Endothelial cell of umbilical vein (primary cell): ENCODE data around the gene OCA2. TPM values are rescaled to one million over a fixed set of nuclear protein-coding genes. Genes with fewer than 3 reads are reported as not detected.

Experiments used
- BruUV-seq: library from RNA; stranded (reverse); fragments of 400-500 nt; replicated peaks from 2 replicates; lab custom pipeline; 2021; lab: Mats Ljungman, UMichigan
- CTCF ChIA-PET: fragments of 300-600, 350-600 bp; sonication (Branson Sonifier 250); formaldehyde crosslinking; loops from one replicate; lab custom pipeline; 2021; ENCODE audit warnings: antibody characterized with exemption, inconsistent platforms; lab: Charles Lee
- POLR2A ChIA-PET: fragments of 300-600, 350-600 bp; sonication (Branson Sonifier 250); formaldehyde crosslinking; loops from one replicate; lab custom pipeline; 2021; ENCODE audit warnings: antibody characterized with exemption, inconsistent platforms; lab: Charles Lee
- DNase-seq: peaks from one replicate; pipeline ENCODE4 v3.0.0-alpha.2; 2011; ENCODE audit warnings: low read depth, low spot score
- FAIRE-seq: peaks from 2 replicates; lab custom pipeline; 2011; peaks lifted over from hg19 to GRCh38; lab: Jason Lieb, UNC
- H2AFZ ChIP-seq: 2 replicates; pipeline ENCODE4 v1.6.0; 2012; ENCODE audit warnings: low read depth, low read length, control low read depth, inconsistent platforms
- H3K27ac ChIP-seq: 2 replicates; pipeline ENCODE4 v1.5.1; 2011; ENCODE audit warnings: low read depth, mild to moderate bottlenecking, control low read depth, low read length, moderate library complexity; ENCODE audit not compliant: insufficient read depth
- H3K27me3 ChIP-seq, 2 experiments: 2 replicates each; pipeline versions ENCODE4 v1.6.0 to v1.6.1; 2011; ENCODE audit warnings: low read length in 2 of 2, mixed read lengths in 1 of 2; ENCODE audit not compliant: control insufficient read depth in 2 of 2, insufficient read depth in 2 of 2
- H3K36me3 ChIP-seq, 2 experiments: 2 replicates in 1 of 2; 3 replicates in 1 of 2; pipeline ENCODE4 v1.5.1; 2011; ENCODE audit warnings: low read length in 2 of 2, mild to moderate bottlenecking in 1 of 2, moderate library complexity in 1 of 2; ENCODE audit not compliant: control insufficient read depth in 2 of 2, insufficient read depth in 2 of 2; ENCODE audit errors: extremely low read depth in 1 of 2
- H3K4me1 ChIP-seq: 3 replicates; pipeline ENCODE4 v1.5.1; 2011; ENCODE audit warnings: mild to moderate bottlenecking, low read length; ENCODE audit not compliant: control insufficient read depth, insufficient read depth; ENCODE audit errors: extremely low read depth
- H3K4me2 ChIP-seq: 2 replicates; pipeline ENCODE4 v1.6.1; 2011; ENCODE audit warnings: low read length, control low read depth, mixed read lengths; ENCODE audit not compliant: insufficient read depth
- H3K4me3 ChIP-seq, 3 experiments: fragments of 200-600 bp in 1 of 3; sonication (generic), shearing (Covaris generic) in 1 of 3; replicated peaks in 1 of 3; 2 replicates each; pipeline ENCODE4 v1.5.1; 2011 to 2016; ENCODE audit warnings: control low read depth in 3 of 3, low read length in 3 of 3, mild to moderate bottlenecking in 2 of 3, inconsistent platforms in 1 of 3, low read depth in 1 of 3, moderate library complexity in 1 of 3; ENCODE audit not compliant: insufficient read depth in 1 of 3
- H3K79me2 ChIP-seq: 2 replicates; pipeline ENCODE4 v1.6.0; 2012; ENCODE audit warnings: low read length, inconsistent platforms; ENCODE audit not compliant: control insufficient read depth, insufficient read depth
- H3K9ac ChIP-seq: replicated peaks from 2 replicates; pipeline ENCODE3; 2011; ENCODE audit warnings: low read length, control low read depth; ENCODE audit not compliant: insufficient read depth; ENCODE audit errors: extremely low read depth
- H3K9me1 ChIP-seq: replicated peaks from 3 replicates; pipeline ENCODE4 v1.6.0; 2011; ENCODE audit warnings: mild to moderate bottlenecking, low read length; ENCODE audit not compliant: control insufficient read depth, insufficient read depth; ENCODE audit errors: extremely low read depth
- H3K9me3 ChIP-seq: replicated peaks from 2 replicates; pipeline ENCODE4 v1.5.1; 2012; ENCODE audit warnings: low read length, inconsistent platforms; ENCODE audit not compliant: control insufficient read depth, insufficient read depth
- H4K20me1 ChIP-seq: replicated peaks from 2 replicates; pipeline ENCODE3; 2011; ENCODE audit warnings: mild to moderate bottlenecking, low read length; ENCODE audit not compliant: control insufficient read depth, insufficient read depth; ENCODE audit errors: extremely low read depth
- EZH2 ChIP-seq: IDR thresholded peaks from 2 replicates; pipeline ENCODE4 v1.6.1; 2012; ENCODE audit warnings: borderline replicate concordance, low read depth, mild to moderate bottlenecking, moderate library complexity, low read length, inconsistent platforms; ENCODE audit not compliant: severe bottlenecking
- FOS ChIP-seq: IDR thresholded peaks from 2 replicates; pipeline ENCODE4 v1.6.1; 2011; ENCODE audit warnings: mild to moderate bottlenecking, low read length, moderate library complexity, borderline replicate concordance; ENCODE audit not compliant: insufficient read depth
- GATA2 ChIP-seq: IDR thresholded peaks from 2 replicates; pipeline ENCODE4 v1.7.0; 2011; ENCODE audit warnings: low read depth, mild to moderate bottlenecking, moderate library complexity, mixed read lengths, low read length; ENCODE audit not compliant: insufficient read length, insufficient read depth
- JUN ChIP-seq: IDR thresholded peaks from 2 replicates; pipeline ENCODE4 v1.6.1; 2011; ENCODE audit warnings: borderline replicate concordance, low read depth; ENCODE audit not compliant: insufficient read length, insufficient read depth
- MYC ChIP-seq: IDR thresholded peaks from one replicate; pipeline ENCODE4 v1.6.1; 2011; ENCODE audit warnings: mild to moderate bottlenecking, low read depth, low read length
- POLR2A ChIP-seq: IDR thresholded peaks from 2 replicates; pipeline ENCODE4 v1.6.1; 2012; ENCODE audit warnings: low read depth, mild to moderate bottlenecking, control low read depth, low read length
- POLR2AphosphoS5 ChIP-seq: IDR thresholded peaks from 2 replicates; pipeline ENCODE4 v1.6.1; 2012; ENCODE audit warnings: low read depth, mild to moderate bottlenecking, control low read depth, low read length, moderate library complexity; ENCODE audit not compliant: insufficient read depth
- dilution Hi-C: fragments of 300-500 bp; cut with MboI; formaldehyde crosslinking; loops from one replicate; pipeline ENCODE4 v1.15.0; 2019; ENCODE audit warnings: low sequenced_read_pairs; ENCODE audit not compliant: extremely low pct_ligation_motif_present
- intact Hi-C: fragments of 100-400 bp; cut with micrococcal nuclease; formaldehyde crosslinking; loops from one replicate; pipeline ENCODE4 v1.10.0; 2022
- polyA plus RNA-seq, 4 experiments: library from polyadenylated mRNA; depleted of rRNA in 3 of 4; stranded (reverse) in 3 of 4; unstranded in 1 of 4; fragments of >200 nt; gene quantifications; 2 replicates each; pipeline versions ENCODE4 v1.2.1 to v1.2.3, GENCODE V29; 2011 to 2012; ENCODE audit warnings: missing spikeins in 1 of 4
- total RNA-seq: library from RNA; stranded (reverse); gene quantifications from 2 replicates; pipeline ENCODE4 v1.2.3, GENCODE V29; 2021
- TF ChIP-seq, protein P1 (sequence below): IDR thresholded peaks from 2 replicates; pipeline ENCODE4 v1.6.1; 2011; ENCODE audit not compliant: insufficient read depth, insufficient read length
- TF ChIP-seq, protein P2 (sequence below), 2 donors: IDR thresholded peaks; 1 replicate in 1 of 2; 2 replicates in 1 of 2; pipeline ENCODE4 v1.5.1; 2011; ENCODE audit warnings: low read length in 2 of 2, mild to moderate bottlenecking in 2 of 2, moderate library complexity in 2 of 2, control low read depth in 1 of 2, inconsistent platforms in 1 of 2, low read depth in 1 of 2; ENCODE audit not compliant: insufficient read depth in 1 of 2; ENCODE audit errors: extremely low read depth in 1 of 2

OCA2 gene
- total and polyA plus RNA-seq, 2 donors (not counting 3 experiments of a cell fraction or from before 2014, with no cell fraction given), result not detected

DNA sequence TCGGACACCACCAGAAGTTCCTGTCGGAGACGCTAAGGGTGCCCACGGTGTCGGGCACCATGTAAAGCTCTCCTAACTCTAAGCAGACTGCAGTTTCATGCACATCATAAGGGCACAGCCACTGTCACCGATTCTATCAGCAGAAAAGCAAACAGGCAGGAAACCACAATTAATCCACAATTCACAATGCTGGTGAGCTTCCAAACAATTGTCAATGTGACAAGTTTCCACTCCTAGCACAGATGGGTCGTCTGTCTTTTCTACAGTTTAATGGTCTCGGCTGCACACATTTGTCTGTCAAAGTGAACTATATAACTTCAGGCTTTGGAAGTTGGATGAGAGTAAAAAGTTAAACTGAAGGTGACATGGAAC lies 8.8 kb upstream of the OCA2 start:
- no peaks in the 10 kb centered on the region for H4K20me1 ChIP-seq
- no peaks in the 10 kb centered on the region for H3K27me3 ChIP-seq
- no peak overlapping the region for H3K4me2 ChIP-seq
- FAIRE-seq, result peak; percentile 63
- H3K4me3 ChIP-seq, result no peak overlapping the region
- H3K9me3 ChIP-seq, result no peaks in the 10 kb centered on the region
- ChIA-PET CTCF (interaction anchor here (1.2 to 4.8 kb wide), 2 partner anchors 12 to 18 kb away, joined by 5 to 35 read pairs; no protein-coding TSS in a partner anchor), POLR2A (no interaction called here)
- no peak overlapping the region for H3K9ac ChIP-seq
- H2AFZ ChIP-seq, result no peak overlapping the region
- H3K27ac ChIP-seq, result no peak overlapping the region
- BruUV-seq, result no TSS peak
- dilution Hi-C loops (no loop called here), intact Hi-C loops (no loop called here)
- H3K79me2 ChIP-seq, result no peaks in the 10 kb centered on the region
- peak; percentile 10 for DNase-seq
- no peaks in the 10 kb centered on the region for H3K9me1 ChIP-seq
- H3K4me1 ChIP-seq, result peaks cover 10% of the 10 kb centered on the region
- H3K36me3 ChIP-seq, result peaks cover 6 to 13% of the 10 kb centered on the region in 2 experiments
- TF ChIP-seq POLR2AphosphoS5 (no peak), FOS (no peak), EZH2 (no peak)
- TF ChIP-seq, protein P1, sequence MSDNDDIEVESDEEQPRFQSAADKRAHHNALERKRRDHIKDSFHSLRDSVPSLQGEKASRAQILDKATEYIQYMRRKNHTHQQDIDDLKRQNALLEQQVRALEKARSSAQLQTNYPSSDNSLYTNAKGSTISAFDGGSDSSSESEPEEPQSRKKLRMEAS, result no peak

DNA sequence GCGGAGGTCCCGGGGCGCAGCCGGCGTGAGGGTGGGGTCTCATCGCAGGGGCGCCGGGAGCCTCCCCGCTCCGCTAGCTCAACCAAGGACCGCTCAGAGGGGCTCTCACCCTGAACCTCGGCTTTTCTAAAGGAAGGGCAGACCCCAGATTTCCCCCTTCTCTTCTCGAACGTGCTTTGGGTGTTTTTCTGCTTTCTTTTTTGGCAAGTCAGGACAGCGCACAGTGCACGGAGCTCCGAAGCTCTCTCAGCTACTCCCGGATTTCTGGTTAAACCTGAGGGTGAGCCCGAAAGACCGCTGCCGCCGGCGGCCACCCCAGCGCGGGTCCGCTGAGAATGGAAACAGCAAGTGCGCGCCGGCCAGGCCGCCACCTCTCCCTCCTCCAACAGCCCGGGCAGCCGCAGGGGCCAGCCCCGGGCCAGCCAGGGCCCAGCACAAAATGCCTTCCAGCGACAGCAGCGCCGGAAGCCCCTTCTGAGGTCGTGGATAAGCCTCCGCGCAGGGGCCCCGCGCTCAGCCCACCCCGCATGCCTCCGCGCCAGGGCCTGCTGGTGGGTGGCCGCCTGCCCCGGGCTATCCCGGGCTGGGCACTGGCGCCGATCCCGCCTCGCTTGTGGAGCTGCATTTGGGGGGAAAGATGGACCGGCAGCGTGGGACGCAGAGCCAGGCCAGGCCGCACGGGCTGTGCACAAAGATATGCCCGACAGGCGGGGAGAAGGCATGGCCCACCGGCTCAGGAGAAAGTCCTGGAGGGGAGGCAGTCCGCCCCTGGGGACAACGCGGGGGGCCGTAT lies 8.2 kb upstream of the OCA2 start:
- CTCF ChIA-PET, result interaction anchor here (1.2 to 4.8 kb wide), 2 partner anchors 11 to 19 kb away, joined by 5 to 35 read pairs; no protein-coding TSS in a partner anchor
- Histone ChIP-seq H3K4me2 (peak overlapping the region; percentile 83), H3K36me3 (peaks cover 6 to 8% of the 10 kb centered on the region in 2 experiments), H3K79me2 (no peaks in the 10 kb centered on the region), H3K4me1 (peaks cover 10% of the 10 kb centered on the region), H3K9ac (no peak overlapping the region), H3K27me3 (no peaks in the 10 kb centered on the region), H2AFZ (peak overlapping the region; percentile 69), H3K4me3 (peak overlapping the region; percentile 45 to 59 (median 57)), H4K20me1 (no peaks in the 10 kb centered on the region), H3K9me1 (no peaks in the 10 kb centered on the region), H3K27ac (no peak overlapping the region), H3K9me3 (no peaks in the 10 kb centered on the region)
- no peak for TF ChIP-seq POLR2AphosphoS5
- TF ChIP-seq JUN, result no peak
- no peak for TF ChIP-seq POLR2A
- TF ChIP-seq FOS, result no peak
- TF ChIP-seq, protein P1, result no peak
- no peak for TF ChIP-seq MYC
- TF ChIP-seq EZH2, result no peak
- no peak for TF ChIP-seq GATA2
- TF ChIP-seq, protein P2, sequence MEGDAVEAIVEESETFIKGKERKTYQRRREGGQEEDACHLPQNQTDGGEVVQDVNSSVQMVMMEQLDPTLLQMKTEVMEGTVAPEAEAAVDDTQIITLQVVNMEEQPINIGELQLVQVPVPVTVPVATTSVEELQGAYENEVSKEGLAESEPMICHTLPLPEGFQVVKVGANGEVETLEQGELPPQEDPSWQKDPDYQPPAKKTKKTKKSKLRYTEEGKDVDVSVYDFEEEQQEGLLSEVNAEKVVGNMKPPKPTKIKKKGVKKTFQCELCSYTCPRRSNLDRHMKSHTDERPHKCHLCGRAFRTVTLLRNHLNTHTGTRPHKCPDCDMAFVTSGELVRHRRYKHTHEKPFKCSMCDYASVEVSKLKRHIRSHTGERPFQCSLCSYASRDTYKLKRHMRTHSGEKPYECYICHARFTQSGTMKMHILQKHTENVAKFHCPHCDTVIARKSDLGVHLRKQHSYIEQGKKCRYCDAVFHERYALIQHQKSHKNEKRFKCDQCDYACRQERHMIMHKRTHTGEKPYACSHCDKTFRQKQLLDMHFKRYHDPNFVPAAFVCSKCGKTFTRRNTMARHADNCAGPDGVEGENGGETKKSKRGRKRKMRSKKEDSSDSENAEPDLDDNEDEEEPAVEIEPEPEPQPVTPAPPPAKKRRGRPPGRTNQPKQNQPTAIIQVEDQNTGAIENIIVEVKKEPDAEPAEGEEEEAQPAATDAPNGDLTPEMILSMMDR (IDR thresholded peaks at IDR 0.05; ENCODE audit: extremely low read depth in 1 of 2, insufficient read depth in 1 of 2, low read depth in 1 of 2, low read length in 2 of 2), result no peak
- POLR2A ChIA-PET, result no interaction called here
- FAIRE-seq, result peak; percentile 8
- intact Hi-C loops, result no loop called here
- no TSS peak for BruUV-seq
- dilution Hi-C loops, result no loop called here
- peak; percentile 25 for DNase-seq
